A549 (cell line): ENCODE measurements around the gene UNC13A.

ENCODE experiments used
- CTCF ChIP-seq: fragments of >200 bp; sonication (Bioruptor Twin); formaldehyde crosslinking; IDR thresholded peaks from 3 replicates; pipeline ENCODE4 v1.5.1; 2016
- USF2 ChIP-seq: fragments of 450-650 bp; IDR thresholded peaks from 2 replicates; pipeline ENCODE4 v1.6.1; 2014; ENCODE audit warnings: antibody characterized with exemption

- TF ChIP-seq CTCF: no peak
- TF ChIP-seq USF2: no peak
These were observed 122.5 kb downstream of the UNC13A start for GRCh38 chr19:17565611-17566010.
